ENCODE data around the gene AKR1C8.
"Not testable (repeated sequence)": the region's sequence is repeated elsewhere in the genome, so short reads cannot be mapped to it uniquely, and the experiment has no call there.

DNA sequence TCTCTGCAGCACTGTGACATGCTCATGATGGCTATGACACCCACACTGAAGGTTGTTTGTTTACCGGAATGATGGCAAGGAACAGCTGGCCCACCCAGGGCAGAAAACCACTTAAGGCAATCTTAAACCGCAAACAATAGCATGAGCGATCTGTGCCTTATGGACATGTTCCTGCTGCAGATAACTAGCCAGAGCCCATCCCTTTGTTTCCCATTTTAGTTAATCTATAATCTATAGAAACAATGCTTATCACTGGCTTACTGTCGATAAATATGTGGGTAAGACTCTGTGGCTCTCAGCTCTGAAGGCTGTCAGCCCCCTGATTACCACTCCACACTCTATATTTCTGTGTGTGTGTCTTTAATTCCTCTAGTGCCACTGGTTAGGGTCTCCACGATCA lies 65.0 kb downstream of the AKR1C8 start:
- not testable (repeated sequence) for TF ChIP-seq POLR2AphosphoS5 (IDR thresholded peaks at IDR 0.05; ENCODE audit: low read depth, low read length); POLR2A (IDR thresholded peaks at IDR 0.05; ENCODE audit: low read depth, low read length); TAF1 (IDR thresholded peaks at IDR 0.05; ENCODE audit: borderline replicate concordance, low read depth, low read length)

Data from GM12892 (cell line).